NB4 (cell line): ENCODE measurements around the gene IFI30.

Experiments used
- POLR2A ChIP-seq: IDR thresholded peaks from 2 replicates; pipeline ENCODE4 v1.6.1; 2011; ENCODE audit warnings: mild to moderate bottlenecking; ENCODE audit not compliant: insufficient read length; ENCODE audit errors: extremely low read depth
- TF ChIP-seq, protein P1 (sequence below): IDR thresholded peaks from one replicate; pipeline ENCODE4 v1.5.1; 2012; ENCODE audit warnings: low read depth, low read length
- TF ChIP-seq, protein P2 (sequence below): IDR thresholded peaks from 2 replicates; pipeline ENCODE4 v1.6.1; 2011; ENCODE audit warnings: low read depth, low read length

DNA sequence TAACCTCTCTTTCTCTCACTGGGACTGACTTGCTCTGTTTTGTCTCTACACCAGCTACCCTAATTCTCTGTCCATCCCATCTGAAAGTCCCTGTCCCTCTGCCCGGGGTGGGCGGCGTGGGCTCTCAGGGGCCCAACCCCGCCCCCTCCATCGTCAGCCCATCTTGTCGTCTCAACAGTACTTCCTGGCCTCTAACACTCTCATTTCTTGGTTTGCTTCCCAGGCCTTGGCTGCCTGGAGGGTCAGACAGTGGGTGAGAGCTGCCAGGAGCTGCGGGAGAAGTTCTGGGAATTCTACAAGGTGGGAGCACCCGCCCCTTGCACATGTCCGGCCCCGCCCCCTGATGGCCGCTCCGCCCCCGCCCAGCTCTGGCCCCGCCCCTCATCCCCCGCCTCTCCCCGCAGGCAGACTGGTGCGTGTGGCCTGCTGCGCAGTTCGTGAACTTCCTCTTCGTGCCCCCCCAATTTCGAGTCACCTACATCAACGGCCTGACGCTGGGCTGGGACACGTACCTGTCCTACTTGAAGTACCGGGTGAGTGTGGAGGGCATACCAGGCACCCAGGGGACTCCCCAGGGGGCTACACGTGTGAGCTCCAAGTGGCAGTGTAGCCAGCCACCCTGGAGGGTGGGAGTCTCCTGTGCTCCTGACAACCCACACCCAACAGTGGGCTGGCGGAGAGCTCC is 21.1 kb downstream of the IFI30 start:
- TF ChIP-seq, protein P1, sequence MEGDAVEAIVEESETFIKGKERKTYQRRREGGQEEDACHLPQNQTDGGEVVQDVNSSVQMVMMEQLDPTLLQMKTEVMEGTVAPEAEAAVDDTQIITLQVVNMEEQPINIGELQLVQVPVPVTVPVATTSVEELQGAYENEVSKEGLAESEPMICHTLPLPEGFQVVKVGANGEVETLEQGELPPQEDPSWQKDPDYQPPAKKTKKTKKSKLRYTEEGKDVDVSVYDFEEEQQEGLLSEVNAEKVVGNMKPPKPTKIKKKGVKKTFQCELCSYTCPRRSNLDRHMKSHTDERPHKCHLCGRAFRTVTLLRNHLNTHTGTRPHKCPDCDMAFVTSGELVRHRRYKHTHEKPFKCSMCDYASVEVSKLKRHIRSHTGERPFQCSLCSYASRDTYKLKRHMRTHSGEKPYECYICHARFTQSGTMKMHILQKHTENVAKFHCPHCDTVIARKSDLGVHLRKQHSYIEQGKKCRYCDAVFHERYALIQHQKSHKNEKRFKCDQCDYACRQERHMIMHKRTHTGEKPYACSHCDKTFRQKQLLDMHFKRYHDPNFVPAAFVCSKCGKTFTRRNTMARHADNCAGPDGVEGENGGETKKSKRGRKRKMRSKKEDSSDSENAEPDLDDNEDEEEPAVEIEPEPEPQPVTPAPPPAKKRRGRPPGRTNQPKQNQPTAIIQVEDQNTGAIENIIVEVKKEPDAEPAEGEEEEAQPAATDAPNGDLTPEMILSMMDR, result no peak
- TF ChIP-seq, protein P2, sequence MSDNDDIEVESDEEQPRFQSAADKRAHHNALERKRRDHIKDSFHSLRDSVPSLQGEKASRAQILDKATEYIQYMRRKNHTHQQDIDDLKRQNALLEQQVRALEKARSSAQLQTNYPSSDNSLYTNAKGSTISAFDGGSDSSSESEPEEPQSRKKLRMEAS, result no peak
- no peak for TF ChIP-seq POLR2A
